Measurements from ENCODE around the gene TUBGCP2. TPM values are rescaled to one million over a fixed set of nuclear protein-coding genes. Genes with fewer than 3 reads are reported as not detected.

TUBGCP2 gene
- total RNA-seq, 1 experiment from 2014 or later, result 35.4 TPM

DNA sequence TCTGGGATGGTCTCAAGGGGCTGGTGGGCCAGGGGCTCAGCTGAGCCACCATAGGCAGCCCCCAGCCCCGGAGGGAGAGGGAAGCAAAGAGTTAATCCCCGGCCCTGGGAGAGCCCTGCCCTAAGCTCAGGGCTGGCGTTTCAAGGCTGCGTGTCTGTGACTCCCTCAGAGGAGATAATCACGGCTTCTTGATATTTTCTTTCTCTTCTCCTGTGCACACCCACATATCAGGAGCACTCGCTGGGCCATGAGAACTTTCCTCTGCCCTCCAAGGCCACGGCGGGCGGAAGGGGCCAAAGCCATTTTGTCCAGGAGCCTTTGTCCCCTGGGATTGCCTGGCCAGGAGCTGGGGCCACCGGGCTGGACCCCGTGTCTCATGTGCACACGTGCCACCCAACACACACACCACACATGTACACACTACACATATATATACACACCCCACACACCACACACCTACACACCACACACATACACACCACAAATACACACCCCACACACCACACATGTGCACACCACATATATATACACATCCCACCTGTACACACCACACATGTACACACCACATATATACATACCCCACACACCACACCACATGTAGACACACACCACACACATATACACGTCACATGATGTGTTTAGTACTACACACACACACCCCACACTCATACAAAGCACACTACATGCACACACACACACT is 54.1 kb downstream of the TUBGCP2 start:
- no peaks in the 10 kb centered on the region for H3K9me3 ChIP-seq (ENCODE audit: control insufficient read depth in 1 of 2, insufficient read depth in 1 of 2, low read depth in 1 of 2, low read length in 2 of 2)
- H3K36me3 ChIP-seq (ENCODE audit: control insufficient read depth in 1 of 2, insufficient read depth in 2 of 2, low read length in 2 of 2), result no peaks in the 10 kb centered on the region
- intact Hi-C loops (cut with micrococcal nuclease), result loop anchor here (5.0 to 10.0 kb wide), 2 partner anchors 312 to 350 kb away; partner anchors contain the start of gene CFAP46
- no peak for ATAC-seq
- CTCF ChIA-PET, result no interaction called here
- no peaks in the 10 kb centered on the region for H3K9me2 ChIP-seq (ENCODE audit: insufficient read depth)
- RAD21 ChIA-PET (ENCODE audit: low non-redundant PET in 1 of 2, low total read pairs in 2 of 2, uncharacterized antibody in 2 of 2, unreplicated experiment in 2 of 2), result no interaction called here
- H4K20me1 ChIP-seq (ENCODE audit: insufficient read depth), result no peaks in the 10 kb centered on the region
- H3K4me2 ChIP-seq (ENCODE audit: low read length), result no peak overlapping the region
- H2AFZ ChIP-seq (ENCODE audit: low read depth, low read length, poor library complexity, severe bottlenecking), result no peak overlapping the region
- H3K4me1 ChIP-seq (ENCODE audit: control insufficient read depth in 1 of 2, insufficient read depth in 2 of 2, low read length in 2 of 2), result peaks cover 25 to 28% of the 10 kb centered on the region in 2 experiments
- no peak overlapping the region for H3K27ac ChIP-seq (ENCODE audit: low read depth, low read length)
- H3K4me3 ChIP-seq (replicated peaks in 1 of 2; ENCODE audit: low read depth in 1 of 2, low read length in 2 of 2), result no peak overlapping the region
- POLR2A ChIA-PET, result no interaction called here
- no peak for TF ChIP-seq POLR2A (IDR thresholded peaks at IDR 0.05; ENCODE audit: borderline replicate concordance, extremely low read depth, insufficient read depth, insufficient read length)
- no peaks in the 10 kb centered on the region for H3K79me2 ChIP-seq (ENCODE audit: insufficient read depth, low read length)
- no TSS peak for BruUV-seq (replicated peaks)
- H3K9ac ChIP-seq (ENCODE audit: low read length), result no peak overlapping the region
- no peak for DNase-seq (ENCODE audit: low read depth, low spot score)
- H3K27me3 ChIP-seq (ENCODE audit: insufficient read depth, low read length), result no peaks in the 10 kb centered on the region

DNA sequence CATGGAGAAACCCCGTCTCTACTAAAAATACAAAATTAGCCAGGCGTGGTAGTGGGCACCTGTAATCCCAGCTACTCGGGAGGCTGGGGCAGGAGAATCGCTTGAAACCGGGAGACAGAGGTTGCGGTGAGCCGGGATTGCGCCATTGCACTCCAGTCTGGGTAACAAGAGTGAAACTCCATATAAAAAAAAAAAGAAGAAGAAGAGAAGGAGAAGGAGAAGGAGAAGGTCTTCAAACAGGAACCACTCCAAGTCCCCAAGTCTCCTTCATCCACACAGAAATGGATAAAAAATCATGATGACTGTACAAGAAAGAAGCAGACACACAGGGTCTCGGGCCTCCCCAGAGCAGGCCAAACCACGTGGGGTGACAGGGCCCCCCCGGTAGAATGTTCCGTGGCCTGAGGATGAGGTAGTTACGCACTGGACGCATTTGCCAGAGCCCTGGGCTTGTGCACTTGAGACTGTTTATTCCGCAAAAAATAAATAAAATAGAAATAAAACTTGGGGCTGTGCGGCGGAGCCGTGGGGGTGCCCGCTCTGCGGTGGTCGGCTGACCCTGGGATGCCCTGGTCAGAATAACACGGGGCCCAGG is 55.2 kb downstream of the TUBGCP2 start:
- CTCF ChIA-PET, result no interaction called here
- TF ChIP-seq, protein P1, sequence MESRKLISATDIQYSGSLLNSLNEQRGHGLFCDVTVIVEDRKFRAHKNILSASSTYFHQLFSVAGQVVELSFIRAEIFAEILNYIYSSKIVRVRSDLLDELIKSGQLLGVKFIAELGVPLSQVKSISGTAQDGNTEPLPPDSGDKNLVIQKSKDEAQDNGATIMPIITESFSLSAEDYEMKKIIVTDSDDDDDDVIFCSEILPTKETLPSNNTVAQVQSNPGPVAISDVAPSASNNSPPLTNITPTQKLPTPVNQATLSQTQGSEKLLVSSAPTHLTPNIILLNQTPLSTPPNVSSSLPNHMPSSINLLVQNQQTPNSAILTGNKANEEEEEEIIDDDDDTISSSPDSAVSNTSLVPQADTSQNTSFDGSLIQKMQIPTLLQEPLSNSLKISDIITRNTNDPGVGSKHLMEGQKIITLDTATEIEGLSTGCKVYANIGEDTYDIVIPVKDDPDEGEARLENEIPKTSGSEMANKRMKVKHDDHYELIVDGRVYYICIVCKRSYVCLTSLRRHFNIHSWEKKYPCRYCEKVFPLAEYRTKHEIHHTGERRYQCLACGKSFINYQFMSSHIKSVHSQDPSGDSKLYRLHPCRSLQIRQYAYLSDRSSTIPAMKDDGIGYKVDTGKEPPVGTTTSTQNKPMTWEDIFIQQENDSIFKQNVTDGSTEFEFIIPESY (IDR thresholded peaks at IDR 0.05; ENCODE audit: extremely low read depth, insufficient replicate concordance, low read length), result no peak
- TF ChIP-seq SIN3A (IDR thresholded peaks at IDR 0.05; ENCODE audit: low read depth) (no peak), YY1 (IDR thresholded peaks at IDR 0.05; ENCODE audit: extremely low read depth, insufficient replicate concordance, low read depth, low read length) (no peak), SRF (IDR thresholded peaks at IDR 0.05; ENCODE audit: low read depth) (no peak), ZFX (IDR thresholded peaks at IDR 0.05) (no peak), EGR1 (IDR thresholded peaks at IDR 0.05; ENCODE audit: low read depth) (no peak)

More for the DNA sequence above, 55.2 kb downstream of the TUBGCP2 start:
- BruUV-seq (replicated peaks), result no TSS peak
- H2AFZ ChIP-seq (ENCODE audit: low read depth, low read length, poor library complexity, severe bottlenecking), result no peak overlapping the region
- H3K27ac ChIP-seq (ENCODE audit: low read depth, low read length), result no peak overlapping the region
- no peak overlapping the region for H3K9ac ChIP-seq (ENCODE audit: low read length)
- H3K36me3 ChIP-seq (ENCODE audit: control insufficient read depth in 1 of 2, insufficient read depth in 2 of 2, low read length in 2 of 2), result no peaks in the 10 kb centered on the region
- H3K79me2 ChIP-seq (ENCODE audit: insufficient read depth, low read length), result no peaks in the 10 kb centered on the region
- no peaks in the 10 kb centered on the region for H4K20me1 ChIP-seq (ENCODE audit: insufficient read depth)
- H3K9me3 ChIP-seq (ENCODE audit: control insufficient read depth in 1 of 2, insufficient read depth in 1 of 2, low read depth in 1 of 2, low read length in 2 of 2), result no peaks in the 10 kb centered on the region
- H3K4me3 ChIP-seq (replicated peaks in 1 of 2; ENCODE audit: low read depth in 1 of 2, low read length in 2 of 2), result no peak overlapping the region
- no peaks in the 10 kb centered on the region for H3K27me3 ChIP-seq (ENCODE audit: insufficient read depth, low read length)
- intact Hi-C loops (cut with micrococcal nuclease), result loop anchor here (10.0 kb wide), 1 partner anchor 349 kb away; no protein-coding TSS in a partner anchor
- peaks cover 14 to 17% of the 10 kb centered on the region in 2 experiments for H3K4me1 ChIP-seq (ENCODE audit: control insufficient read depth in 1 of 2, insufficient read depth in 2 of 2, low read length in 2 of 2)
- RAD21 ChIA-PET (ENCODE audit: low non-redundant PET in 1 of 2, low total read pairs in 2 of 2, uncharacterized antibody in 2 of 2, unreplicated experiment in 2 of 2), result no interaction called here
- POLR2A ChIA-PET, result no interaction called here
- DNase-seq (ENCODE audit: low read depth, low spot score), result no peak
- no peak for ATAC-seq
- H3K4me2 ChIP-seq (ENCODE audit: low read length), result no peak overlapping the region
- H3K9me2 ChIP-seq (ENCODE audit: insufficient read depth), result no peaks in the 10 kb centered on the region
